Duodenal mucosa (tissue), 2 donors: ENCODE results near the gene TCEAL4.
"Not testable (repeated sequence)": the region's sequence is repeated elsewhere in the genome, so short reads cannot be mapped to it uniquely, and the experiment has no call there.

ENCODE experiments used
- H3K27ac ChIP-seq: one replicate; pipeline ENCODE4 v1.7.0; 2013; ENCODE audit warnings: low read depth, low read length
- H3K27me3 ChIP-seq, 2 donors: one replicate each; pipeline ENCODE4 v1.7.0; 2013; ENCODE audit warnings: low read length in 2 of 2, control low read depth in 1 of 2; ENCODE audit not compliant: insufficient read depth in 2 of 2, control insufficient read depth in 1 of 2
- H3K36me3 ChIP-seq, 2 donors: one replicate each; pipeline ENCODE4 v1.7.0; 2013; ENCODE audit warnings: low read length in 2 of 2, control low read depth in 1 of 2; ENCODE audit not compliant: insufficient read depth in 2 of 2, control insufficient read depth in 1 of 2
- H3K4me1 ChIP-seq, 2 donors: one replicate each; pipeline ENCODE4 v1.7.0; 2013; ENCODE audit warnings: low read length in 2 of 2, control low read depth in 1 of 2; ENCODE audit not compliant: insufficient read depth in 2 of 2, control insufficient read depth in 1 of 2
- H3K4me3 ChIP-seq, 2 donors: one replicate each; pipeline ENCODE4 v1.7.0; 2013; ENCODE audit warnings: low read length in 2 of 2, low read depth in 1 of 2
- H3K9ac ChIP-seq, 2 donors: one replicate each; pipeline ENCODE4 v1.7.0; 2013; ENCODE audit warnings: low read length in 2 of 2, low read depth in 1 of 2
- H3K9me3 ChIP-seq, 2 donors: one replicate each; pipeline ENCODE4 v1.7.0; 2013; ENCODE audit warnings: low read length in 2 of 2, control low read depth in 1 of 2; ENCODE audit not compliant: control insufficient read depth in 1 of 2

The TCEAL4 gene

GRCh38 chrX:103586314-103586646, 965 bp downstream of the TCEAL4 start:
- H3K9ac ChIP-seq, result peak overlapping the region; percentile 74 to 84
- no peaks in the 10 kb centered on the region for H3K9me3 ChIP-seq
- H3K4me1 ChIP-seq, result peaks cover 0 to 3% of the 10 kb centered on the region in 2 donors
- no peaks in the 10 kb centered on the region for H3K27me3 ChIP-seq
- H3K36me3 ChIP-seq, result no peaks in the 10 kb centered on the region
- peak overlapping the region; percentile 69 to 93 for H3K4me3 ChIP-seq
- peak overlapping the region; percentile 50 for H3K27ac ChIP-seq

- H3K9ac ChIP-seq, result peak overlapping the region in 1 of 2 donors; percentile 84
- peaks cover 0 to 3% of the 10 kb centered on the region in 2 donors for H3K4me1 ChIP-seq
- H3K9me3 ChIP-seq, result no peaks in the 10 kb centered on the region
- peak overlapping the region; percentile 69 to 93 for H3K4me3 ChIP-seq
- no peak overlapping the region for H3K27ac ChIP-seq
- no peaks in the 10 kb centered on the region for H3K36me3 ChIP-seq
- no peaks in the 10 kb centered on the region for H3K27me3 ChIP-seq
These were observed 1.3 kb downstream of the TCEAL4 start for GRCh38 chrX:103586659-103587058.

GRCh38 chrX:103592295-103592694, 7.0 kb downstream of the TCEAL4 start:
- H3K36me3 ChIP-seq, H3K4me3 ChIP-seq, H3K27me3 ChIP-seq, H3K4me1 ChIP-seq, H3K9me3 ChIP-seq, H3K27ac ChIP-seq, H3K9ac ChIP-seq: not testable (repeated sequence)

- not testable (repeated sequence) for H3K36me3 ChIP-seq, H3K4me3 ChIP-seq, H3K9ac ChIP-seq, H3K27me3 ChIP-seq, H3K9me3 ChIP-seq, H3K4me1 ChIP-seq, H3K27ac ChIP-seq
These were observed 9.9 kb downstream of the TCEAL4 start for GRCh38 chrX:103595202-103595601.

- Histone ChIP-seq H3K36me3 (no peaks in the 10 kb centered on the region), H3K9ac (peak within 1 kb of the TSS; percentile 55 to 63), H3K27me3 (no peaks in the 10 kb centered on the region), H3K27ac (peak within 1 kb of the TSS; percentile 56), H3K4me1 (peaks cover 0 to 3% of the 10 kb centered on the region in 2 donors), H3K9me3 (no peaks in the 10 kb centered on the region), H3K4me3 (peak within 1 kb of the TSS; percentile 61 to 63)
These were observed 22.3 kb downstream of the TCEAL4 start, which contains the start of gene TCEAL3 for GRCh38 chrX:103607364-103608305. TCEAL3 (plus strand) TSS chrX:103607963; CDS start chrX:103609065, 1,102 bp downstream.

GRCh38 chrX:103608306-103608963, 23.1 kb downstream of the TCEAL4 start:
- Histone ChIP-seq H3K9me3 (no peaks in the 10 kb centered on the region), H3K4me1 (peaks cover 0 to 3% of the 10 kb centered on the region in 2 donors), H3K27ac (peak overlapping the region; percentile 56), H3K36me3 (no peaks in the 10 kb centered on the region), H3K27me3 (no peaks in the 10 kb centered on the region), H3K9ac (peak overlapping the region; percentile 55 to 63), H3K4me3 (peak overlapping the region; percentile 61 to 63)

- peaks cover 0 to 3% of the 10 kb centered on the region in 2 donors for H3K4me1 ChIP-seq
- H3K27me3 ChIP-seq, result no peaks in the 10 kb centered on the region
- H3K4me3 ChIP-seq, result no peak overlapping the region
- no peak overlapping the region for H3K9ac ChIP-seq
- H3K27ac ChIP-seq, result no peak overlapping the region
- H3K9me3 ChIP-seq, result no peaks in the 10 kb centered on the region
- H3K36me3 ChIP-seq, result no peaks in the 10 kb centered on the region
These were observed 25.0 kb downstream of the TCEAL4 start for GRCh38 chrX:103610282-103610681.

- Histone ChIP-seq H3K27me3 (no peaks in the 10 kb centered on the region), H3K4me3 (no peak overlapping the region), H3K36me3 (no peaks in the 10 kb centered on the region), H3K27ac (no peak overlapping the region), H3K4me1 (no peaks in the 10 kb centered on the region), H3K9me3 (no peaks in the 10 kb centered on the region), H3K9ac (no peak overlapping the region)
These were observed 28.1 kb downstream of the TCEAL4 start for GRCh38 chrX:103613362-103613890.

- no peak overlapping the region for H3K4me3 ChIP-seq
- no peak overlapping the region for H3K27ac ChIP-seq
- no peaks in the 10 kb centered on the region for H3K9me3 ChIP-seq
- H3K9ac ChIP-seq, result no peak overlapping the region
- no peaks in the 10 kb centered on the region for H3K36me3 ChIP-seq
- no peaks in the 10 kb centered on the region for H3K4me1 ChIP-seq
- H3K27me3 ChIP-seq, result no peaks in the 10 kb centered on the region
These were observed 29.7 kb downstream of the TCEAL4 start for GRCh38 chrX:103614999-103615398.

- Histone ChIP-seq H3K27me3 (no peaks in the 10 kb centered on the region), H3K4me3 (no peak overlapping the region), H3K9ac (no peak overlapping the region), H3K27ac (no peak overlapping the region), H3K36me3 (no peaks in the 10 kb centered on the region), H3K4me1 (no peaks in the 10 kb centered on the region), H3K9me3 (no peaks in the 10 kb centered on the region)
These were observed 30.6 kb downstream of the TCEAL4 start for GRCh38 chrX:103615781-103616371.
